Adrenal gland (tissue), 12 donors: ENCODE measurements around the gene FHIT. TPM values are rescaled to one million over a fixed set of nuclear protein-coding genes. Genes with fewer than 3 reads are reported as not detected.
"Not testable (repeated sequence)": the region's sequence is repeated elsewhere in the genome, so short reads cannot be mapped to it uniquely, and the experiment has no call there.

ENCODE experiments used
- DNase-seq, 7 donors: peaks; one replicate each; pipeline ENCODE4 v3.0.0-alpha.2; 2019 to 2020
- H3K27ac ChIP-seq, 5 donors: fragments of 200-600 bp; sonication (generic) in 4 of 5; 1 replicate in 3 of 5; 2 replicates in 2 of 5; pipeline versions ENCODE4 v1.5.1 to v1.8.0; 2016 to 2020; ENCODE audit warnings: mild to moderate bottlenecking in 1 of 5
- H3K27me3 ChIP-seq: fragments of 200-600 bp; 2 replicates; pipeline ENCODE4 v1.8.0; 2021
- H3K36me3 ChIP-seq, 2 donors: fragments of 200-600 bp; replicated peaks in 1 of 2; 1 replicate in 1 of 2; 2 replicates in 1 of 2; pipeline versions ENCODE4 v1.5.1 to v1.8.0; 2018 to 2022
- H3K4me1 ChIP-seq, 2 donors: fragments of 200-600 bp; replicated peaks in 1 of 2; 1 replicate in 1 of 2; 2 replicates in 1 of 2; pipeline versions ENCODE4 v1.5.1 to v1.8.0; 2018 to 2021
- H3K4me3 ChIP-seq, 4 donors: fragments of 200-600 bp; sonication (generic) in 3 of 4; one replicate each; pipeline ENCODE4 v1.5.1; 2016 to 2018
- H3K9me3 ChIP-seq, 3 donors: fragments of 200-600 bp; sonication (generic) in 1 of 3; replicated peaks in 1 of 3; 1 replicate in 2 of 3; 2 replicates in 1 of 3; pipeline versions ENCODE4 v1.5.1 to v1.8.0; 2016 to 2021
- POLR2A ChIP-seq, 2 donors: fragments of 450-650 bp; IDR thresholded peaks; one replicate each; pipeline ENCODE4 v1.6.1; 2017; ENCODE audit warnings: antibody characterized with exemption in 2 of 2, mild to moderate bottlenecking in 2 of 2, moderate library complexity in 1 of 2
- WGBS, 4 donors: extraction: QIAGEN DNeasy Blood & Tissue Kit in 2 of 4; methylation state at CpG; one replicate each; pipeline versions ENCODE4 v1.1.5 to v1.1.7; 2013 to 2017; 5-methylcytosine and 5-hydroxymethylcytosine counted together
- intact Hi-C, 2 donors: fragments of 100-400 bp; cut with DNase I; formaldehyde crosslinking; loops; one replicate each; pipeline versions ENCODE4 v1.14.1 to v1.15.0; 2022 to 2023
- polyA plus RNA-seq, 3 donors: library from polyadenylated mRNA; stranded (reverse); fragments of 200-250 nt in 2 of 3; fragments of 350-450 nt in 1 of 3; fragmentation: Illumina TruSeq in 1 of 3; extraction: RNeasy Lipid Tissue Mini Kit (QIAGEN cat#74804) in 1 of 3; gene quantifications; one replicate each; pipeline ENCODE4 v1.2.3, GENCODE V29; 2013 to 2014
- total RNA-seq, 9 donors: library from RNA; depleted of rRNA in 4 of 9; stranded (reverse); fragments of >200 nt in 4 of 9; fragments of 120-200 nt in 1 of 9; fragmentation: NEBNext Ultra II Directional in 1 of 9; extraction: Animal tissue kit (Norgen Biotek cat#: 25700) in 1 of 9; gene quantifications; one replicate each; pipeline versions ENCODE4 v1.1.0 to v1.2.4, GENCODE V29; 2013 to 2023
- TF ChIP-seq, protein P1 (sequence below), 6 experiments: fragments of 450-650 bp in 4 of 6; fragments of 200-600 bp in 2 of 6; sonication (generic) in 1 of 6; IDR thresholded peaks; 1 replicate in 5 of 6; 2 replicates in 1 of 6; pipeline versions ENCODE4 v1.5.1 to v1.8.0; 2016 to 2021; ENCODE audit warnings: antibody characterized with exemption in 6 of 6, mild to moderate bottlenecking in 2 of 6, moderate library complexity in 1 of 6
- donor health status: healthy with polysubstance abuse.
- donor health status: Bipolar disorder and iron deficiency.
- donor health status: DM: yes; HTN: yes; CAD: no.
- donor health status: DM: no; HTN: no; CAD: no.
- donor health status: DM: no; HTN: no; CAD: no.
- donor health status: DM: yes; HTN: yes; CAD: no.

Gene FHIT
- total and polyA plus RNA-seq, 12 donors: 14.1 to 43.9 (median 28.8) TPM

DNA sequence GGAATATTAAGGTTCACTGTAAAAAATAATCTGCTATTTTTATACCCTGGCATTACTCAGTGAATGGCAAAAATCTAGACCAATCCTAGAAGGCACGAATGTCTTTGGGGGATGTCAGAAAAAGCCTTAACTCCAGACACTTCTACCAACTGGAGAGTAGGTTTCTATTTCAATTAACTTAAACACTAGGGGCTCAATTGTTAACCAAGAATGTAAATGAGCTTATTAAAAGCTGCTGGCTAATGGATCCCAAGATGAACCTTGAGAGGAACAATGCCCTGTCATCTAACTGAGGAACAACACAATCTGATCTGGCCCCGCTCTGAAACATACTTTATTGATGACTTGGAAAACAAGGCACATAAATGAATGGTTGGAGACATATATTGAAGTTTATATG is 701.4 kb downstream of the FHIT start:
- WGBS, 4 donors: 82 to 89% (median 88%) methylated on average over 2 of the region's 2 CpGs

DNA sequence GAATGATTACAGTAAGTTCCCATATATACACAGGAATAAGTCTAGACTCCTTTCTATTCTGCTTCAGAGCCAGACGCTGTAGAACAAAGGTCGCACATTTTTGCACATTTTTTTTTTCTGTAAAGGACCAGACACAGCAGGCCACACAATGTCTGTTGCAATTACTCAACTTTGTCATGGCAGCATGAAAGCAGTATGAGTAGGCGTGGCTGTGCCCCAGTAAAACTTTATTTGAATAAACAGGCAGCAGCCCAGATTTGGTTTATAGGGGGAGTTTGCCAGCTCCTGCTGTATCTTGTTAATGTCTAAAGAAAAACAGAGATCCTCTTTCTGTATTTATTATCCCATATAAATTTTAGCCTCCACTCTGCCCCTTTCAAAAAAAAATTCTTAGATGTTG is 708.3 kb downstream of the FHIT start:
- H3K36me3 ChIP-seq: no peaks in the 10 kb centered on the region
- H3K4me3 ChIP-seq: no peak overlapping the region
- H3K4me1 ChIP-seq: no peaks in the 10 kb centered on the region
- intact Hi-C loops: no loop called here
- no peaks in the 10 kb centered on the region for H3K27me3 ChIP-seq
- no peak for DNase-seq
- no peaks in the 10 kb centered on the region for H3K9me3 ChIP-seq
- 63 to 74% (median 64%) methylated on average over 3 of the region's 3 CpGs for WGBS, 4 donors
- no peak overlapping the region for H3K27ac ChIP-seq
- TF ChIP-seq, protein P1, sequence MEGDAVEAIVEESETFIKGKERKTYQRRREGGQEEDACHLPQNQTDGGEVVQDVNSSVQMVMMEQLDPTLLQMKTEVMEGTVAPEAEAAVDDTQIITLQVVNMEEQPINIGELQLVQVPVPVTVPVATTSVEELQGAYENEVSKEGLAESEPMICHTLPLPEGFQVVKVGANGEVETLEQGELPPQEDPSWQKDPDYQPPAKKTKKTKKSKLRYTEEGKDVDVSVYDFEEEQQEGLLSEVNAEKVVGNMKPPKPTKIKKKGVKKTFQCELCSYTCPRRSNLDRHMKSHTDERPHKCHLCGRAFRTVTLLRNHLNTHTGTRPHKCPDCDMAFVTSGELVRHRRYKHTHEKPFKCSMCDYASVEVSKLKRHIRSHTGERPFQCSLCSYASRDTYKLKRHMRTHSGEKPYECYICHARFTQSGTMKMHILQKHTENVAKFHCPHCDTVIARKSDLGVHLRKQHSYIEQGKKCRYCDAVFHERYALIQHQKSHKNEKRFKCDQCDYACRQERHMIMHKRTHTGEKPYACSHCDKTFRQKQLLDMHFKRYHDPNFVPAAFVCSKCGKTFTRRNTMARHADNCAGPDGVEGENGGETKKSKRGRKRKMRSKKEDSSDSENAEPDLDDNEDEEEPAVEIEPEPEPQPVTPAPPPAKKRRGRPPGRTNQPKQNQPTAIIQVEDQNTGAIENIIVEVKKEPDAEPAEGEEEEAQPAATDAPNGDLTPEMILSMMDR (IDR thresholded peaks at IDR 0.05): no peak
- no peak for TF ChIP-seq POLR2A (IDR thresholded peaks at IDR 0.05)

More for the DNA sequence above, 701.4 kb downstream of the FHIT start:
- TF ChIP-seq, protein P1 (IDR thresholded peaks at IDR 0.05): no peak
- TF ChIP-seq POLR2A (IDR thresholded peaks at IDR 0.05): no peak
- Histone ChIP-seq H3K36me3 (no peaks in the 10 kb centered on the region), H3K4me3 (no peak overlapping the region), H3K27me3 (no peaks in the 10 kb centered on the region), H3K4me1 (no peaks in the 10 kb centered on the region), H3K9me3 (no peaks in the 10 kb centered on the region), H3K27ac (no peak overlapping the region)
- intact Hi-C loops: no loop called here
- DNase-seq: no peak

DNA sequence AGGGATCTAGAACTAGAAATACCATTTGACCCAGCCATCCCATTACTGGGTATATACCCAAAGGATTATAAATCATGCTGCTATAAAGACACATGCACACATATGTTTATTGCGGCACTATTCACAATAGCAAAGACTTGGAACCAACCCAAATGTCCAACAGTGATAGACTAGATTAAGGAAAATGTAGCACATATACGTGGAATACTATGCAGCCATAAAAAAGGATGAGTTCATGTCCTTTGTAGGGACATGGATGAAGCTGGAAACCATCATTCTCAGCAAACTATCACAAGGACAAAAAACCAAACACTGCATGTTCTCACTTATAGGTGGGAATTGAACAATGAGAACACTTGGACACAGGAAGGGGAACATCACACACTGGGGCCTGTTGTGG is 711.9 kb downstream of the FHIT start:
- DNase-seq, intact Hi-C loops, H3K36me3 ChIP-seq, H3K27me3 ChIP-seq, H3K4me3 ChIP-seq, H3K27ac ChIP-seq, H3K4me1 ChIP-seq, H3K9me3 ChIP-seq: not testable (repeated sequence)
- 92 to 97% (median 93%) methylated on average over 2 of the region's 2 CpGs for WGBS, 4 donors

DNA sequence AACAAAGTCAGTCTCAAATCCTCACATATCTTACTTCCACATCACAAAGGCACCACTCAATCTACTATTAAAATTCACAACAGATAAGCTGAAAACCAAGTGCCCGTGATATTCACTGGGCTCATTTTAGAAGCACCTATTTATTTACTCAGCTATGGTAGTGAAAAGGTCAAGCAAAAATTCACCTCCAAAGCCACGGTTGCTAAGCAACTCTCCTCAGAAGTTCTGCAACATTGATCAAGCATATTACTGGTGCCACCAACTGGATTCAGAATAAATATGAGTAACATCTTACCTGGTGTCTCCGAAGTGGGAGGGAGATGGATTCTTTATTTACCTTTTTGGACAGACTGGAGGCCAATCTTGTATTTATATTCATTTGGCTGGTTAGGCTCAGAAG is 714.8 kb downstream of the FHIT start:
- H3K27me3 ChIP-seq: no peaks in the 10 kb centered on the region
- H3K36me3 ChIP-seq: no peaks in the 10 kb centered on the region
- WGBS, 4 donors: 82 to 87% (median 83%) methylated on average over 3 of the region's 3 CpGs
- H3K27ac ChIP-seq: no peak overlapping the region
- H3K9me3 ChIP-seq: no peaks in the 10 kb centered on the region
- no peaks in the 10 kb centered on the region for H3K4me1 ChIP-seq
- no peak for TF ChIP-seq POLR2A (IDR thresholded peaks at IDR 0.05)
- TF ChIP-seq, protein P1 (IDR thresholded peaks at IDR 0.05): no peak
- intact Hi-C loops: no loop called here
- H3K4me3 ChIP-seq: no peak overlapping the region
- DNase-seq: no peak

DNA sequence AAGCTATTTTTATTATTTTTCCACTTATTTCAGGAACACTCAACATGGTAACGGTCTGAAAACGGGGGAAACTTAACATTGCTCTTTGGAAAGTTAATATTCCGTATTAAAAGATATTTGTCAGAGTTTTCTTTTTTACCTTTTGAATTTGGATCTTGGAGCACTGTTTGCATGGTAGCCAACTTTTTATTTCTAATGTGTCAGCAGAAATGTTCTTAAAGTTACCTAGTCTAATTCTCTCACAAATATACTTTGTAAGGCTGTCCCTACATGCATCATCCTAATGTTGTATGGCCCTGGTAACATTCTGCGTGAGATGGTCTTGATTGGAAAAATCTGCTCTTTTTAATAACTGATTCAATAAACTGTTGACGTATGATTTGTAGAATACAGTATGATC is 719.5 kb downstream of the FHIT start:
- no peak for DNase-seq
- Histone ChIP-seq H3K36me3 (no peaks in the 10 kb centered on the region), H3K27ac (no peak overlapping the region), H3K4me1 (no peaks in the 10 kb centered on the region), H3K9me3 (no peaks in the 10 kb centered on the region), H3K27me3 (no peaks in the 10 kb centered on the region), H3K4me3 (no peak overlapping the region)
- TF ChIP-seq, protein P1 (IDR thresholded peaks at IDR 0.05): no peak
- no peak for TF ChIP-seq POLR2A (IDR thresholded peaks at IDR 0.05)
- intact Hi-C loops: no loop called here
- WGBS, 4 donors: 94 to 97% (median 96%) methylated on average over 5 of the region's 5 CpGs
